ENCODE measurements around the gene SSTR4. TPM values are rescaled to one million over a fixed set of nuclear protein-coding genes. Genes with fewer than 3 reads are reported as not detected.

SSTR4 gene
- total RNA-seq, 1 donor from 2014 or later: not detected

DNA sequence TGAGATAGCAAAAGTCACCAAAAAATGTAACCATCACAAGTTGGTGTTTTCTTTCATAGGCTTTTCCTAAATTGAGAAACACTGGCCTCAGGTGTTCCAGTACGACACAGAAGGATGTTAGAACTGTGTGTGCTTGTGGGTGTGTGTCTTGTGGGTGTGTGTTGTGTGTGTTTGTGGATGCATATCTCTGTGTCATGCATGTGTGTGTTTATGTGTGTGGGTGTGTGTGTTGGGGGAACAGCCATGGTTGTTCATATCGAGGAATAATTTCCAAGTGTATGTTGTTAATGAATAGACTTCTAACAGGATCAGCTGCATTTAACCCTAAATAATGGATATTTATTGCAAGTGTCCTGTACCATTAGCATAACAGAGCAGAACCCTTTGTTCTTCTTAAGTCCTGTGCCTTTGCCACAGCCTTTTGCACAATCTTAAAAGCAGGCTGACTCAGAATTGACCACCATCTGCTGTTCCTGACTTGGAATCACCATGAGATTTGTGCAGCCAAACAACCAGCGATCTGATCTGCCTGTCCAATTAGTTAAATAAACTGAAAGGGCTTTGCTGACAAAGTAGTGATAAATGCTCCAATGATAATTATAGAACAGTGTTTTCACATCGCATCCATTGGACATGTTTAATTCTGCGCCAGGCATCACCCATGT lies 43.4 kb downstream of the SSTR4 start:
- no peak overlapping the region for H3K27ac Mint-ChIP-seq (ENCODE audit: unreplicated experiment)
- H3K36me3 Mint-ChIP-seq (ENCODE audit: low read depth): no peaks in the 10 kb centered on the region
- H3K4me3 Mint-ChIP-seq (ENCODE audit: unreplicated experiment): no peak overlapping the region
- TF ChIP-seq, protein P1, sequence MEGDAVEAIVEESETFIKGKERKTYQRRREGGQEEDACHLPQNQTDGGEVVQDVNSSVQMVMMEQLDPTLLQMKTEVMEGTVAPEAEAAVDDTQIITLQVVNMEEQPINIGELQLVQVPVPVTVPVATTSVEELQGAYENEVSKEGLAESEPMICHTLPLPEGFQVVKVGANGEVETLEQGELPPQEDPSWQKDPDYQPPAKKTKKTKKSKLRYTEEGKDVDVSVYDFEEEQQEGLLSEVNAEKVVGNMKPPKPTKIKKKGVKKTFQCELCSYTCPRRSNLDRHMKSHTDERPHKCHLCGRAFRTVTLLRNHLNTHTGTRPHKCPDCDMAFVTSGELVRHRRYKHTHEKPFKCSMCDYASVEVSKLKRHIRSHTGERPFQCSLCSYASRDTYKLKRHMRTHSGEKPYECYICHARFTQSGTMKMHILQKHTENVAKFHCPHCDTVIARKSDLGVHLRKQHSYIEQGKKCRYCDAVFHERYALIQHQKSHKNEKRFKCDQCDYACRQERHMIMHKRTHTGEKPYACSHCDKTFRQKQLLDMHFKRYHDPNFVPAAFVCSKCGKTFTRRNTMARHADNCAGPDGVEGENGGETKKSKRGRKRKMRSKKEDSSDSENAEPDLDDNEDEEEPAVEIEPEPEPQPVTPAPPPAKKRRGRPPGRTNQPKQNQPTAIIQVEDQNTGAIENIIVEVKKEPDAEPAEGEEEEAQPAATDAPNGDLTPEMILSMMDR (IDR thresholded peaks at IDR 0.05): no peak
- no peak for DNase-seq (ENCODE audit: low spot score)
- peaks cover 4% of the 10 kb centered on the region for H3K4me1 Mint-ChIP-seq (ENCODE audit: low read depth)
- H3K9me3 Mint-ChIP-seq (ENCODE audit: low read depth): no peaks in the 10 kb centered on the region
- H3K27me3 Mint-ChIP-seq (ENCODE audit: low read depth): peaks cover 4% of the 10 kb centered on the region

DNA sequence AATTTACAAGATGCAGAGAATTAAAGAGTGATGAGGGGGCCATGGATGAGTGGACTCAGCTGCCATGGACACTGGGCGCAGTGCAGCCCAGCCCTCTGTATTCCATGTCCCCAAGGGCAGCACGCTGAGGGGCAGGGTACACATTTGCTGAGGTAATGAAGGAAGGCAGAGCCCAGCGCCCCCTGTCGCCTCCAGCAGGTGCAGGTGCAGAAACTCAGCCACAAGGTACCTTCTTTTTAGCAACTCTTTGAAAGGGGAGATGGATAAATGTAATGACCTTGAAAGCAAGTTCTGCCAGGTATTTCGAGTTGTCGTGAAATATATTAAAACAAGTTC lies 43.9 kb downstream of the SSTR4 start:
- Mint-ChIP-seq H3K9me3 (ENCODE audit: low read depth) (no peaks in the 10 kb centered on the region), H3K4me1 (ENCODE audit: low read depth) (peaks cover 4% of the 10 kb centered on the region), H3K27ac (ENCODE audit: unreplicated experiment) (no peak overlapping the region), H3K4me3 (ENCODE audit: unreplicated experiment) (no peak overlapping the region), H3K36me3 (ENCODE audit: low read depth) (no peaks in the 10 kb centered on the region), H3K27me3 (ENCODE audit: low read depth) (peaks cover 4% of the 10 kb centered on the region)
- no peak for DNase-seq (ENCODE audit: low spot score)
- TF ChIP-seq, protein P1 (IDR thresholded peaks at IDR 0.05): peak; percentile 36

DNA sequence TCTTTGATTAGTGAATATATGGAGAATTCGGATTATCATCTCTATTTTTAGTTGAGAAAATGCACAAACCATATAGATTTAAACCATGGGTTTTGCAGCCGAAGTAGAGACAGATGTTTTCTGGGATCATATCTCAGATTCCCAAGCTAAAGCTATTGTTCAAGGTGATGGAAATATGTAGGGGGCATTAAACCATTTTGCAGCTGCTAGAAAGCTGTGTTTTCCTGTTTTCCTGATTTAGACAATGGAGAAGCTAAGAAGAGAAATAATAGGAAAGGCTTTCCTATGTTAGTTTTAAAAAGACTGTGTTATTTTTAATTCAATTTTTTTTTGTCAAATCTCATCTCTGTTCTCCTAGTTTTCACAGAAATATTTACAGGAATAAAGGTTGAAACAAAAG lies 44.8 kb downstream of the SSTR4 start:
- Mint-ChIP-seq H3K4me1 (ENCODE audit: low read depth) (peaks cover 4% of the 10 kb centered on the region), H3K4me3 (ENCODE audit: unreplicated experiment) (no peak overlapping the region), H3K27me3 (ENCODE audit: low read depth) (peaks cover 4% of the 10 kb centered on the region), H3K9me3 (ENCODE audit: low read depth) (no peaks in the 10 kb centered on the region), H3K27ac (ENCODE audit: unreplicated experiment) (no peak overlapping the region), H3K36me3 (ENCODE audit: low read depth) (no peaks in the 10 kb centered on the region)
- TF ChIP-seq, protein P1 (IDR thresholded peaks at IDR 0.05): no peak
- DNase-seq (ENCODE audit: low spot score): no peak

DNA sequence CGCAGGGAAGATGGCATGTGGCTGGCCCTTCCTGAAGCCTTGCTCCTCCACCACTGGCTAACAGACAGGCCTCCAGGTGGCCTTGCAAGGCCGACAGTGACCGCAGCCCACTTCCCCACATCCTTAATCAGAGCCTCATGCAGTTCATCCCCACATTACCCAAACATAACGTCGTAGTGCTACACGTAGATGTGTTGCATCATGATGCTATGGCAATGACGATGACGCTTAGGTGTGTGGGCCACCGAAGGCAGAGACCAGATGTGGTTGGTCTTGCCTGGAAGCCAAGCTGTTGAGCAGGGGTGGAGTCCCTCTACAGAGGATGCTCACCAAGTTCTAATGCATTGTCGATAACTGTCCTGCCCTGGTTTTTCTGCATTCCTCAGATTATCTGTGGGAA lies 45.4 kb downstream of the SSTR4 start:
- Mint-ChIP-seq H3K27ac (ENCODE audit: unreplicated experiment) (no peak overlapping the region), H3K36me3 (ENCODE audit: low read depth) (no peaks in the 10 kb centered on the region), H3K4me1 (ENCODE audit: low read depth) (peaks cover 4% of the 10 kb centered on the region), H3K27me3 (ENCODE audit: low read depth) (peaks cover 4% of the 10 kb centered on the region), H3K9me3 (ENCODE audit: low read depth) (no peaks in the 10 kb centered on the region), H3K4me3 (ENCODE audit: unreplicated experiment) (no peak overlapping the region)
- DNase-seq (ENCODE audit: low spot score): no peak
- TF ChIP-seq, protein P1 (IDR thresholded peaks at IDR 0.05): no peak

DNA sequence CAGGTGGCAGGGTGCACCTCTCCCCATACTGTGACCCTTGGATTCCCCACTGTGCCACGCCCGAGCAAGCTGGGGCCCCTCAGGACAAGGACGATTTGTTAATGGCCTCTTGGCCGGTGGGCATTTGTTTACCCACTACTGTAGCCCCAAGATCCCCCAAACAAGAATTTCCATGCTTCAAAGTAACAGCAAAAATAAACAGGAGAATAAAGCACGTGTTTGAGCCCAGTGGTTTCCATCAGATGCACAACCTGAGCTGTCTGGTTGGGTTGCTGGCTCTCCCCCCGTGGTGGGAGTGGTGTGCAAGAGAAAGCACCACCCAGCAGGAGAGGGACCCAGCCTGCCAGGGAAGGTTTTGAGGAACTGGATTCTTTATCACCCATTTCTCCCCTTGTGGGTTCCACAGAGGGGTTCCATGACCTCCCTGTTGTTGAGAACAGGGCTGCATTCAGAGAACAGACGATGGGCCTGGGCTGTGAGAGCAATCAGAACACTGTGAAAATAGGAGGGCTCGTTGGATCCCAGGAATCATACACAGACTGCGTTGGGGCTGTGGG lies 46.2 kb downstream of the SSTR4 start:
- Mint-ChIP-seq H3K27me3 (ENCODE audit: low read depth) (peaks cover 4% of the 10 kb centered on the region), H3K4me1 (ENCODE audit: low read depth) (peaks cover 7% of the 10 kb centered on the region), H3K4me3 (ENCODE audit: unreplicated experiment) (no peak overlapping the region), H3K27ac (ENCODE audit: unreplicated experiment) (no peak overlapping the region), H3K36me3 (ENCODE audit: low read depth) (no peaks in the 10 kb centered on the region), H3K9me3 (ENCODE audit: low read depth) (no peaks in the 10 kb centered on the region)
- TF ChIP-seq, protein P1 (IDR thresholded peaks at IDR 0.05): no peak
- no peak for DNase-seq (ENCODE audit: low spot score)

Data from chondrocyte (in vitro differentiated cells).